H9 (cell line): ENCODE measurements around the gene MICU1. TPM values are rescaled to one million over a fixed set of nuclear protein-coding genes. Genes with fewer than 3 reads are reported as not detected.
"Not testable (repeated sequence)": the region's sequence is repeated elsewhere in the genome, so short reads cannot be mapped to it uniquely, and the experiment has no call there.

Experiments used
- DNase-seq: peaks from one replicate; pipeline ENCODE4 v3.0.0-alpha.2; 2017
- H2AFZ ChIP-seq: one replicate; pipeline ENCODE4 v1.6.1; 2013; ENCODE audit warnings: mild to moderate bottlenecking, low read length, control low read depth, moderate library complexity
- H2AK5ac ChIP-seq: 2 replicates; pipeline ENCODE4 v1.6.1; 2013; ENCODE audit warnings: low read length, control low read depth, mixed read lengths; ENCODE audit not compliant: insufficient read length
- H2BK120ac ChIP-seq: one replicate; pipeline ENCODE4 v1.6.1; 2013; ENCODE audit warnings: low read depth, mild to moderate bottlenecking, low read length, control low read depth, inconsistent platforms; ENCODE audit not compliant: poor library complexity, severe bottlenecking
- H2BK12ac ChIP-seq: 2 replicates; pipeline ENCODE4 v1.6.1; 2013; ENCODE audit warnings: low read length, control low read depth, mixed read lengths, low read depth; ENCODE audit not compliant: insufficient read length
- H2BK15ac ChIP-seq: 2 replicates; pipeline ENCODE4 v1.6.1; 2013; ENCODE audit warnings: low read depth, low read length, control low read depth
- H2BK20ac ChIP-seq: one replicate; pipeline ENCODE4 v1.6.1; 2013; ENCODE audit warnings: low read depth, mild to moderate bottlenecking, low read length, control low read depth, inconsistent platforms; ENCODE audit not compliant: poor library complexity, severe bottlenecking
- H2BK5ac ChIP-seq: 2 replicates; pipeline ENCODE4 v1.6.1; 2013; ENCODE audit warnings: low read length, control low read depth, mixed read lengths; ENCODE audit not compliant: insufficient read length
- H3K14ac ChIP-seq: 2 replicates; pipeline ENCODE4 v1.6.1; 2013; ENCODE audit warnings: low read length, control low read depth; ENCODE audit not compliant: insufficient read depth
- H3K18ac ChIP-seq: 2 replicates; pipeline ENCODE4 v1.6.1; 2013; ENCODE audit warnings: low read depth, mild to moderate bottlenecking, mixed read lengths, low read length, control low read depth; ENCODE audit not compliant: insufficient read length
- H3K23ac ChIP-seq: 2 replicates; pipeline ENCODE4 v1.6.1; 2013; ENCODE audit warnings: low read length, control low read depth, mixed read lengths, low read depth; ENCODE audit not compliant: insufficient read length
- H3K23me2 ChIP-seq: 2 replicates; pipeline ENCODE4 v1.6.1; 2013; ENCODE audit warnings: low read depth, mild to moderate bottlenecking, mixed read lengths, low read length, control low read depth; ENCODE audit not compliant: insufficient read length, poor library complexity, severe bottlenecking
- H3K27ac ChIP-seq: 2 replicates; pipeline ENCODE4 v1.5.1; 2013; ENCODE audit warnings: low read length, control low read depth, mixed read lengths, low read depth; ENCODE audit not compliant: insufficient read length
- H3K27me3 ChIP-seq: 2 replicates; pipeline ENCODE4 v1.6.1; 2013; ENCODE audit warnings: low read length, control low read depth, inconsistent platforms; ENCODE audit not compliant: insufficient read depth
- H3K4ac ChIP-seq: 2 replicates; pipeline ENCODE4 v1.6.1; 2013; ENCODE audit warnings: low read depth, mild to moderate bottlenecking, control low read depth, inconsistent platforms, low read length, moderate library complexity
- H3K4me1 ChIP-seq: 2 replicates; pipeline ENCODE4 v1.6.1; 2013; ENCODE audit warnings: low read length, control low read depth, inconsistent platforms; ENCODE audit not compliant: insufficient read depth
- H3K4me2 ChIP-seq: 2 replicates; pipeline ENCODE4 v1.6.1; 2013; ENCODE audit warnings: low read length, control low read depth, mixed read lengths; ENCODE audit not compliant: insufficient read length, insufficient read depth
- H3K56ac ChIP-seq: 2 replicates; pipeline ENCODE4 v1.6.1; 2013; ENCODE audit warnings: low read depth, mild to moderate bottlenecking, mixed read lengths, low read length, control low read depth; ENCODE audit not compliant: insufficient read length
- H3K79me1 ChIP-seq: 2 replicates; pipeline ENCODE4 v1.6.1; 2013; ENCODE audit warnings: low read depth, mild to moderate bottlenecking, moderate library complexity, low read length, control low read depth, inconsistent platforms; ENCODE audit not compliant: insufficient read depth, poor library complexity, severe bottlenecking
- H3K79me2 ChIP-seq: 2 replicates; pipeline ENCODE4 v1.6.1; 2013; ENCODE audit warnings: low read length, control low read depth, inconsistent platforms; ENCODE audit not compliant: insufficient read depth
- H3K9ac ChIP-seq: 2 replicates; pipeline ENCODE4 v1.6.1; 2013; ENCODE audit warnings: low read length, control low read depth, mixed read lengths; ENCODE audit not compliant: insufficient read length; ENCODE audit errors: extremely low read depth
- H3K9me3 ChIP-seq: one replicate; pipeline ENCODE4 v1.6.1; 2013; ENCODE audit warnings: low read depth, low read length, inconsistent platforms; ENCODE audit not compliant: control insufficient read depth
- H3T11ph ChIP-seq: one replicate; pipeline ENCODE4 v1.6.1; 2013; ENCODE audit warnings: mild to moderate bottlenecking, low read length, control low read depth, inconsistent platforms
- H4K20me1 ChIP-seq: one replicate; pipeline ENCODE4 v1.6.1; 2013; ENCODE audit not compliant: control insufficient read depth, insufficient read length, insufficient read depth
- H4K5ac ChIP-seq: 2 replicates; pipeline ENCODE4 v1.6.1; 2013; ENCODE audit warnings: low read depth, mild to moderate bottlenecking, mixed read lengths, low read length, control low read depth; ENCODE audit not compliant: insufficient read length
- H4K8ac ChIP-seq: replicated peaks from 2 replicates; pipeline ENCODE4 v1.6.1; 2013; ENCODE audit warnings: low read length, control low read depth, mixed read lengths, low read depth; ENCODE audit not compliant: insufficient read length
- H4K91ac ChIP-seq: 2 replicates; pipeline ENCODE4 v1.6.1; 2013; ENCODE audit warnings: low read depth, mild to moderate bottlenecking, moderate library complexity, mixed read lengths, low read length, control low read depth; ENCODE audit not compliant: insufficient read length
- H3K27ac Mint-ChIP-seq, 3 experiments: 2 replicates in 2 of 3; 3 replicates in 1 of 3; pipeline ENCODE4 v1.8.0; 2020 to 2021; ENCODE audit warnings: mixed read lengths in 3 of 3, mild to moderate bottlenecking in 1 of 3, moderate library complexity in 1 of 3
- H3K27me3 Mint-ChIP-seq: 2 replicates; pipeline ENCODE4 v1.8.0; 2021; ENCODE audit warnings: low read depth, mild to moderate bottlenecking, moderate library complexity, mixed read lengths
- H3K36me3 Mint-ChIP-seq, 3 experiments: 2 replicates in 2 of 3; 3 replicates in 1 of 3; pipeline ENCODE4 v1.8.0; 2020 to 2021; ENCODE audit warnings: low read depth in 3 of 3, mixed read lengths in 3 of 3; ENCODE audit not compliant: insufficient read depth in 1 of 3
- H3K4me1 Mint-ChIP-seq, 2 experiments: 2 replicates each; pipeline ENCODE4 v1.8.0; 2020; ENCODE audit warnings: mixed read lengths in 2 of 2
- H3K4me3 Mint-ChIP-seq, 2 experiments: 2 replicates in 1 of 2; 3 replicates in 1 of 2; pipeline ENCODE4 v1.8.0; 2020 to 2021; ENCODE audit warnings: mild to moderate bottlenecking in 2 of 2, mixed read lengths in 2 of 2, moderate library complexity in 1 of 2
- H3K9me3 Mint-ChIP-seq, 2 experiments: 2 replicates in 1 of 2; 3 replicates in 1 of 2; pipeline ENCODE4 v1.8.0; 2020; ENCODE audit warnings: mild to moderate bottlenecking in 2 of 2, mixed read lengths in 2 of 2, moderate library complexity in 1 of 2
- WGBS: extraction: QIAGEN DNeasy Blood & Tissue Kit; methylation state at CpG from one replicate; pipeline ENCODE4 v1.1.7; 2013; ENCODE audit warnings: missing lambda C conversion rate, low lambda C conversion rate, mixed read lengths; ENCODE audit not compliant: insufficient read length; ENCODE audit errors: extremely low coverage; 5-methylcytosine and 5-hydroxymethylcytosine counted together
- total RNA-seq: library from RNA; stranded (reverse); gene quantifications from 2 replicates; pipeline ENCODE4 v1.2.1, GENCODE V29; 2021
- TF ChIP-seq, protein P1 (sequence below): fragments of 200-600 bp; sonication (generic); conservative IDR thresholded peaks from 3 replicates; pipeline ENCODE4 v1.8.0; 2021; ENCODE audit warnings: antibody characterized with exemption, mild to moderate bottlenecking

Gene MICU1
- total RNA-seq, 1 experiment from 2014 or later = 33.2 TPM

DNA sequence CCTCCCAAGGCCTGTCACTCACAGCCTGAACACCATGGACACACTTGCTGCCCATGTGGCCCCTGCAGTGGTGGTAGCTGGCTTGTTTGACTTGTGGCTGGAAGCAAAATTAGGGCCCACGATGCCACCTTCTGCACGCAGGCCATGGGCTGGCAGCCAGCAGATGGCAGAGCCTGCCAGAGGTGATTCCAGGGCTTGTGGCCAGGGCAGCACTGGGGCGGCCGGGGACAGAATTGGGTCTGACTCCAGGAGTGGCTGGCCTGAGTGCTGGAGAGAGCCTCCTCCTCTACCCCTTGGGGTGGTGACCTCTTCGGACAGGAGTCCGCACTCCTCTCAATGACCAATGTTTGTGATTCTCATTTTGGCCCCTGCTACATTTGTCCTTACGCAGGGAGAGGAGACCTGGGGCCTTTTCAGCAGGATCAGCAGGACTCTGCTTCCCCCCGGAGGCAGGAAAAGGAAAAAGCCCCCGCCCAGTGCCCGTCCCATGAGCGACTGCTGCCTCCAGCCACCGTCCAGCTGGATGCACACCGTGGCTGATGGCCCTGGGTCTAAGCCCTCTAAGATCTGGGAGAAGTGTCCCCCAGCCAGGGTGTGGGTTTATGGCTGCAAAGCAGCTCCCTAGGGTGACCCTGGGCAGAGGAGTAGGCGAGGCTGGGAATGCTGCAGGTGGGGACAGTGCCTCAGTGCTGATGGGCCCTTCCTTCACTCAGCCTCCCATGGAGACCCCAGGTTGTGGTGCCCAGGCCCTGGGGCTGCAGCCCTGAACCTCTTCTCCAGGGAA, 297.6 kb downstream of the MICU1 start:
- Histone ChIP-seq H3K14ac (no peak overlapping the region), H2BK15ac (no peak overlapping the region), H3K18ac (no peak overlapping the region), H3K4me1 (peaks cover 5% of the 10 kb centered on the region; the same call in 1 of the 2 replicates), H4K8ac (no peak overlapping the region), H3K79me1 (no peaks in the 10 kb centered on the region), H2AK5ac (no peak overlapping the region), H3T11ph (no peak overlapping the region), H2BK5ac (no peak overlapping the region), H2BK120ac (no peak overlapping the region), H3K27ac (no peak overlapping the region), H4K91ac (no peak overlapping the region), H3K79me2 (no peaks in the 10 kb centered on the region), H3K23me2 (no peaks in the 10 kb centered on the region), H3K4me2 (no peak overlapping the region), H4K5ac (no peak overlapping the region), H4K20me1 (no peaks in the 10 kb centered on the region), H2BK12ac (no peak overlapping the region), H3K4ac (no peak overlapping the region), H2AFZ (no peak overlapping the region), H2BK20ac (no peak overlapping the region), H3K23ac (no peak overlapping the region), H3K56ac (no peak overlapping the region), H3K9ac (no peak overlapping the region), H3K9me3 (no peaks in the 10 kb centered on the region), H3K27me3 (no peaks in the 10 kb centered on the region)
- peak overlapping the region in 1 of 3 experiments; percentile 70; a peak in 1 of 7 replicates for H3K27ac Mint-ChIP-seq
- DNase-seq = peak; percentile 78
- H3K27me3 Mint-ChIP-seq = no peaks in the 10 kb centered on the region; the same call in none of the 2 replicates
- TF ChIP-seq, protein P1, sequence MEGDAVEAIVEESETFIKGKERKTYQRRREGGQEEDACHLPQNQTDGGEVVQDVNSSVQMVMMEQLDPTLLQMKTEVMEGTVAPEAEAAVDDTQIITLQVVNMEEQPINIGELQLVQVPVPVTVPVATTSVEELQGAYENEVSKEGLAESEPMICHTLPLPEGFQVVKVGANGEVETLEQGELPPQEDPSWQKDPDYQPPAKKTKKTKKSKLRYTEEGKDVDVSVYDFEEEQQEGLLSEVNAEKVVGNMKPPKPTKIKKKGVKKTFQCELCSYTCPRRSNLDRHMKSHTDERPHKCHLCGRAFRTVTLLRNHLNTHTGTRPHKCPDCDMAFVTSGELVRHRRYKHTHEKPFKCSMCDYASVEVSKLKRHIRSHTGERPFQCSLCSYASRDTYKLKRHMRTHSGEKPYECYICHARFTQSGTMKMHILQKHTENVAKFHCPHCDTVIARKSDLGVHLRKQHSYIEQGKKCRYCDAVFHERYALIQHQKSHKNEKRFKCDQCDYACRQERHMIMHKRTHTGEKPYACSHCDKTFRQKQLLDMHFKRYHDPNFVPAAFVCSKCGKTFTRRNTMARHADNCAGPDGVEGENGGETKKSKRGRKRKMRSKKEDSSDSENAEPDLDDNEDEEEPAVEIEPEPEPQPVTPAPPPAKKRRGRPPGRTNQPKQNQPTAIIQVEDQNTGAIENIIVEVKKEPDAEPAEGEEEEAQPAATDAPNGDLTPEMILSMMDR = peak; percentile 85
- peaks cover 0 to 5% (median 1%) of the 10 kb centered on the region in 3 experiments; a peak in 2 of 7 replicates for H3K36me3 Mint-ChIP-seq
- H3K9me3 Mint-ChIP-seq = no peaks in the 10 kb centered on the region; a peak in 1 of 5 replicates
- WGBS = no CpG with 5 or more reads among the region's 14 CpGs
- H3K4me1 Mint-ChIP-seq = peaks cover 37 to 53% of the 10 kb centered on the region in 2 experiments
- no peak overlapping the region; a peak in 1 of 5 replicates for H3K4me3 Mint-ChIP-seq

DNA sequence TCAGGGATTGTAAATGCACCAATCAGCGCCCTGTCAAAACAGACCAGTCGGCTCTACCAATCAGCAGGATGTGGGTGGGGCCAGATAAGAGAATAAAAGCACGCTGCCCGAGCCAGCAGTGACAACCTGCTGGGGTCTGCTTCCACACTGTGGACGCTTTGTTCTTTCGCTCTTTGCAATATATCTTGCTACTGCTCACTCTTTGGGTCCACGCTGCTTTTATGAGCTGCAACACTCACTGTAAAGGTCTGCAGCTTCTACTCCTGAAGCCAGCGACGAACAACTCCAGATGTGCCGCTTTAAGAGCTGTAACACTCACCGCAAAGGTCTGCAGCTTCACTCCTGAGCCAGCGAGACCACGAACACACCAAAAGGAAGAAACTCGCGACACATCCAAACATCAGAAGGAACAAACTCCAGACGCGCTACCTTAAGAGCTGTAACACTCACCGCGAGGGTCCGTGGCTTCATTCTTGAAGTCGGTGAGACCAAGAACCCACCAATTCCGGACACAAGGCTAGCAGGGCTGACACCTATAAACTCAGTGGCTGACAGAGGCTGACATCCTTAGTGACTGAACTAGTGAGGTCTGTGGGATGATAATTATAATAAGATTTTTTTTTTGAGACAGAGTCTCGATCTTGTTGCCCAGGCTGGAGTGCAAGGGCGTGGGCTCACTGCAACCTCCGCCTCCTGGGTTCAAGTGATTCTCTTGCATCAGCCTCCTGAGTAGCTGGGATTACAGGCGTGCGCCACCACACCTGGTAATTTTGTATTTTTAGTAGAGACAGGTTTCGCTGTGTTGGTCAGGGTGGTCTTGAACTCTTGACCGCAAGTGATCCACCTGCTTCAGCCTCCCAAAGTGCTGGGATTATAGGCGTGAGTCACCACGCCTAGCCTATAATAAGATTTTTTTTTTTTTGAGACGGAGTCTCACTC, 298.9 kb downstream of the MICU1 start:
- no CpG with 5 or more reads among the region's 32 CpGs for WGBS

More for the DNA sequence above, 298.9 kb downstream of the MICU1 start:
- not testable (repeated sequence) for H2AFZ ChIP-seq, H3K56ac ChIP-seq, H3K79me1 ChIP-seq, H4K20me1 ChIP-seq, H3K14ac ChIP-seq, DNase-seq, H3K9me3 ChIP-seq, H3K18ac ChIP-seq, H3K27me3 ChIP-seq, H3K79me2 ChIP-seq, H4K5ac ChIP-seq, H3K4ac ChIP-seq, H3K4me2 ChIP-seq, H2BK5ac ChIP-seq, H2BK120ac ChIP-seq, H3K23me2 ChIP-seq, H3T11ph ChIP-seq, H2BK20ac ChIP-seq, H3K4me1 ChIP-seq, H3K4me3 Mint-ChIP-seq, H2AK5ac ChIP-seq, H3K9ac ChIP-seq, H2BK12ac ChIP-seq, H3K23ac ChIP-seq, H4K8ac ChIP-seq, H3K9me3 Mint-ChIP-seq, H3K36me3 Mint-ChIP-seq, H3K27ac ChIP-seq, H3K27me3 Mint-ChIP-seq, H4K91ac ChIP-seq, H2BK15ac ChIP-seq
- Mint-ChIP-seq H3K27ac (peak overlapping the region in 2 of 3 experiments; percentile 39 to 46; a peak in 2 of 7 replicates), H3K4me1 (peaks cover 31 to 47% of the 10 kb centered on the region in 2 experiments)
